ENCODE data around the gene COL25A1.

The COL25A1 gene

GRCh38 chr4:108979759-108980158 lies 322.7 kb downstream of the COL25A1 start:
- no peak for TF ChIP-seq CTCF (IDR thresholded peaks at IDR 0.05; ENCODE audit: extremely low read depth, insufficient read depth, missing control alignments)
- no peak for DNase-seq (ENCODE audit: low spot score)
- in situ Hi-C loops (cut with MboI; ENCODE audit: low pct_unique_long_range_greater_than_20kb, low sequenced_read_pairs, unreplicated experiment): no loop called here

- in situ Hi-C loops (cut with MboI; ENCODE audit: low pct_unique_long_range_greater_than_20kb, low sequenced_read_pairs, unreplicated experiment): no loop called here
- TF ChIP-seq CTCF (IDR thresholded peaks at IDR 0.05; ENCODE audit: extremely low read depth, insufficient read depth, missing control alignments): no peak
- DNase-seq (ENCODE audit: low spot score): no peak
Measured at GRCh38 chr4:108978066-108978465, 324.4 kb downstream of the COL25A1 start.

GRCh38 chr4:108972613-108973283 lies 329.7 kb downstream of the COL25A1 start:
- DNase-seq (ENCODE audit: low spot score): no peak
- no peak for TF ChIP-seq CTCF (IDR thresholded peaks at IDR 0.05; ENCODE audit: extremely low read depth, insufficient read depth, missing control alignments)
- in situ Hi-C loops (cut with MboI; ENCODE audit: low pct_unique_long_range_greater_than_20kb, low sequenced_read_pairs, unreplicated experiment): no loop called here

GRCh38 chr4:108971473-108971872 lies 331.0 kb downstream of the COL25A1 start:
- no peak for DNase-seq (ENCODE audit: low spot score)
- in situ Hi-C loops (cut with MboI; ENCODE audit: low pct_unique_long_range_greater_than_20kb, low sequenced_read_pairs, unreplicated experiment): no loop called here
- no peak for TF ChIP-seq CTCF (IDR thresholded peaks at IDR 0.05; ENCODE audit: extremely low read depth, insufficient read depth, missing control alignments)

- no peak for TF ChIP-seq CTCF (IDR thresholded peaks at IDR 0.05; ENCODE audit: extremely low read depth, insufficient read depth, missing control alignments)
- DNase-seq (ENCODE audit: low spot score): no peak
- in situ Hi-C loops (cut with MboI; ENCODE audit: low pct_unique_long_range_greater_than_20kb, low sequenced_read_pairs, unreplicated experiment): no loop called here
Measured at GRCh38 chr4:108965472-108966076, 336.9 kb downstream of the COL25A1 start.

- no peak for DNase-seq (ENCODE audit: low spot score)
- no peak for TF ChIP-seq CTCF (IDR thresholded peaks at IDR 0.05; ENCODE audit: extremely low read depth, insufficient read depth, missing control alignments)
- in situ Hi-C loops (cut with MboI; ENCODE audit: low pct_unique_long_range_greater_than_20kb, low sequenced_read_pairs, unreplicated experiment): no loop called here
Measured at GRCh38 chr4:108965016-108965415, 337.4 kb downstream of the COL25A1 start.

Measured in GM13977 (cell line).